PC-9 (cell line): Measurements from ENCODE around the gene HENMT1. TPM values are rescaled to one million over a fixed set of nuclear protein-coding genes. Genes with fewer than 3 reads are reported as not detected.

Source experiments
- BruUV-seq: library from RNA; stranded (reverse); fragments of 400-500 nt; replicated peaks from 2 replicates; lab custom pipeline; 2021; lab: Mats Ljungman, UMichigan
- CTCF ChIA-PET: fragments of 300-600 bp; sonication (Branson Sonifier 250); formaldehyde crosslinking; loops from one replicate; lab custom pipeline; 2022; ENCODE audit warnings: antibody characterized with exemption; lab: Charles Lee
- POLR2A ChIA-PET: fragments of 300-600 bp; sonication (Branson Sonifier 250); formaldehyde crosslinking; loops from one replicate; lab custom pipeline; 2022; ENCODE audit warnings: antibody characterized with exemption; ENCODE audit not compliant: unreplicated experiment; lab: Charles Lee
- DNase-seq, 2 experiments: peaks; one replicate each; pipeline versions ENCODE4 v3.0.0 to v3.0.0-alpha.2; 2015 to 2022; ENCODE audit warnings: mixed read lengths in 1 of 2
- H2AFZ ChIP-seq: fragments of 200-600 bp; sonication (generic); 2 replicates; pipeline ENCODE4 v1.8.1; 2017; ENCODE audit warnings: antibody characterized with exemption
- H3F3A ChIP-seq: fragments of 200-600 bp; sonication (generic); 2 replicates; pipeline ENCODE4 v1.8.1; 2017; ENCODE audit warnings: antibody characterized with exemption, mild to moderate bottlenecking, low read depth; ENCODE audit not compliant: insufficient read depth
- H3K27ac ChIP-seq: fragments of 200-600 bp; sonication (generic); 2 replicates; pipeline ENCODE4 v1.6.1; 2016; ENCODE audit warnings: mixed run types
- H3K27me3 ChIP-seq: fragments of 200-600 bp; sonication (generic); 2 replicates; pipeline ENCODE4 v1.6.1; 2016; ENCODE audit warnings: low read depth, mixed run types; ENCODE audit not compliant: insufficient read depth
- H3K36me3 ChIP-seq: fragments of 200-600 bp; sonication (generic); 2 replicates; pipeline ENCODE4 v1.6.1; 2016; ENCODE audit warnings: low read depth, mixed run types
- H3K4me1 ChIP-seq: fragments of 200-600 bp; sonication (generic); replicated peaks from 2 replicates; pipeline ENCODE4 v1.6.1; 2016; ENCODE audit warnings: mixed run types; ENCODE audit not compliant: insufficient read depth
- H3K4me2 ChIP-seq: fragments of 200-600 bp; sonication (generic); 2 replicates; pipeline ENCODE4 v1.6.1; 2017; ENCODE audit warnings: mixed run types
- H3K4me3 ChIP-seq: fragments of 200-600 bp; sonication (generic); 2 replicates; pipeline ENCODE4 v1.6.1; 2016; ENCODE audit warnings: mixed run types
- H3K79me2 ChIP-seq: fragments of 200-600 bp; sonication (generic); 2 replicates; pipeline ENCODE4 v1.6.1; 2017; ENCODE audit warnings: low read depth, mixed run types
- H3K9me2 ChIP-seq: fragments of 200-600 bp; sonication (generic); 2 replicates; pipeline ENCODE4 v1.8.1; 2017; ENCODE audit warnings: mild to moderate bottlenecking; ENCODE audit not compliant: insufficient read depth
- H3K9me3 ChIP-seq: fragments of 200-600 bp; sonication (generic); 2 replicates; pipeline ENCODE4 v1.8.1; 2016; ENCODE audit warnings: low read depth; ENCODE audit not compliant: insufficient read depth
- H4K20me1 ChIP-seq: fragments of 200-600 bp; sonication (generic); 2 replicates; pipeline ENCODE4 v1.8.1; 2017; ENCODE audit not compliant: insufficient read depth
- CTCF ChIP-seq: fragments of 200-600 bp; sonication (generic); conservative IDR thresholded peaks from 2 replicates; pipeline ENCODE4 v1.6.1; 2017; ENCODE audit warnings: mixed run types, antibody characterized with exemption, mild to moderate bottlenecking, moderate library complexity
- EZH2 ChIP-seq: fragments of 200-600 bp; sonication (generic); IDR thresholded peaks from 2 replicates; pipeline ENCODE4 v1.8.0; 2017; ENCODE audit warnings: antibody characterized with exemption, low read depth
- intact Hi-C: fragments of 100-400 bp; cut with micrococcal nuclease; formaldehyde crosslinking; loops from one replicate; pipeline ENCODE4 v1.10.0; 2022; ENCODE audit not compliant: unreplicated experiment
- total RNA-seq: library from RNA; stranded (reverse); gene quantifications from 2 replicates; pipeline ENCODE4 v1.2.3, GENCODE V29; 2021

HENMT1 gene
- total RNA-seq, 1 experiment from 2014 or later: 17.9 TPM

- H2AFZ ChIP-seq: no peak overlapping the region
- no peaks in the 10 kb centered on the region for H4K20me1 ChIP-seq
- H3K27me3 ChIP-seq: no peaks in the 10 kb centered on the region
- ChIA-PET POLR2A (no interaction called here), CTCF (interaction anchor here (0.6 kb wide), 1 partner anchor 41 kb away, joined by 9 read pairs; no protein-coding TSS in a partner anchor)
- DNase-seq: no peak
- H3K4me3 ChIP-seq: no peak overlapping the region
- no peaks in the 10 kb centered on the region for H3K9me2 ChIP-seq
- no peaks in the 10 kb centered on the region for H3K4me1 ChIP-seq
- no peaks in the 10 kb centered on the region for H3K79me2 ChIP-seq
- no peak for TF ChIP-seq CTCF
- no peak for TF ChIP-seq EZH2
- intact Hi-C loops: no loop called here
- H3K36me3 ChIP-seq: no peaks in the 10 kb centered on the region
- no peaks in the 10 kb centered on the region for H3K9me3 ChIP-seq
- H3K27ac ChIP-seq: no peak overlapping the region
- BruUV-seq: no TSS peak
- no peaks in the 10 kb centered on the region for H3F3A ChIP-seq
- H3K4me2 ChIP-seq: no peak overlapping the region
Observed at GRCh38 chr1:108627951-108628350, 32.9 kb downstream of the HENMT1 start.

- H3K4me2 ChIP-seq: no peak overlapping the region
- TF ChIP-seq EZH2: no peak
- TF ChIP-seq CTCF: no peak
- no peak overlapping the region for H3K27ac ChIP-seq
- no peak for DNase-seq
- H3K9me2 ChIP-seq: no peaks in the 10 kb centered on the region
- H3K4me3 ChIP-seq: no peak overlapping the region
- ChIA-PET POLR2A (interaction anchor here (0.6 kb wide), 1 partner anchor 9 kb away, joined by 3 read pairs; no protein-coding TSS in a partner anchor), CTCF (no interaction called here)
- no peaks in the 10 kb centered on the region for H3K4me1 ChIP-seq
- H3K36me3 ChIP-seq: no peaks in the 10 kb centered on the region
- H3K79me2 ChIP-seq: no peaks in the 10 kb centered on the region
- H3F3A ChIP-seq: no peaks in the 10 kb centered on the region
- intact Hi-C loops: no loop called here
- no peaks in the 10 kb centered on the region for H3K27me3 ChIP-seq
- BruUV-seq: no TSS peak
- no peaks in the 10 kb centered on the region for H3K9me3 ChIP-seq
- H4K20me1 ChIP-seq: no peaks in the 10 kb centered on the region
- H2AFZ ChIP-seq: no peak overlapping the region
Observed at GRCh38 chr1:108627256-108627655, 33.6 kb downstream of the HENMT1 start.

GRCh38 chr1:108624069-108624468 is 36.8 kb downstream of the HENMT1 start:
- no peaks in the 10 kb centered on the region for H3K36me3 ChIP-seq
- DNase-seq: no peak
- no peaks in the 10 kb centered on the region for H3K79me2 ChIP-seq
- H3F3A ChIP-seq: no peaks in the 10 kb centered on the region
- H4K20me1 ChIP-seq: no peaks in the 10 kb centered on the region
- H3K9me2 ChIP-seq: no peaks in the 10 kb centered on the region
- no peak overlapping the region for H3K4me3 ChIP-seq
- intact Hi-C loops: no loop called here
- no TSS peak for BruUV-seq
- H3K27ac ChIP-seq: no peak overlapping the region
- CTCF ChIA-PET: interaction anchor here (0.6 kb wide), 1 partner anchor 424 kb away, joined by 3 read pairs; the partner anchor contains the start of gene SLC25A24
- POLR2A ChIA-PET: no interaction called here
- H3K9me3 ChIP-seq: no peaks in the 10 kb centered on the region
- TF ChIP-seq EZH2 (no peak), CTCF (no peak)
- no peaks in the 10 kb centered on the region for H3K4me1 ChIP-seq
- H3K4me2 ChIP-seq: no peak overlapping the region
- no peaks in the 10 kb centered on the region for H3K27me3 ChIP-seq
- no peak overlapping the region for H2AFZ ChIP-seq
